H9 (cell line): Measurements from ENCODE around the gene IQSEC1. TPM values are rescaled to one million over a fixed set of nuclear protein-coding genes. Genes with fewer than 3 reads are reported as not detected.

ENCODE experiments used
- DNase-seq: peaks from one replicate; pipeline ENCODE4 v3.0.0-alpha.2; 2017
- H2AFZ ChIP-seq: one replicate; pipeline ENCODE4 v1.6.1; 2013; ENCODE audit warnings: mild to moderate bottlenecking, low read length, control low read depth, moderate library complexity
- H2AK5ac ChIP-seq: 2 replicates; pipeline ENCODE4 v1.6.1; 2013; ENCODE audit warnings: low read length, control low read depth, mixed read lengths; ENCODE audit not compliant: insufficient read length
- H2BK120ac ChIP-seq: one replicate; pipeline ENCODE4 v1.6.1; 2013; ENCODE audit warnings: low read depth, mild to moderate bottlenecking, low read length, control low read depth, inconsistent platforms; ENCODE audit not compliant: poor library complexity, severe bottlenecking
- H2BK12ac ChIP-seq: 2 replicates; pipeline ENCODE4 v1.6.1; 2013; ENCODE audit warnings: low read length, control low read depth, mixed read lengths, low read depth; ENCODE audit not compliant: insufficient read length
- H2BK15ac ChIP-seq: 2 replicates; pipeline ENCODE4 v1.6.1; 2013; ENCODE audit warnings: low read depth, low read length, control low read depth
- H2BK20ac ChIP-seq: one replicate; pipeline ENCODE4 v1.6.1; 2013; ENCODE audit warnings: low read depth, mild to moderate bottlenecking, low read length, control low read depth, inconsistent platforms; ENCODE audit not compliant: poor library complexity, severe bottlenecking
- H2BK5ac ChIP-seq: 2 replicates; pipeline ENCODE4 v1.6.1; 2013; ENCODE audit warnings: low read length, control low read depth, mixed read lengths; ENCODE audit not compliant: insufficient read length
- H3K14ac ChIP-seq: 2 replicates; pipeline ENCODE4 v1.6.1; 2013; ENCODE audit warnings: low read length, control low read depth; ENCODE audit not compliant: insufficient read depth
- H3K18ac ChIP-seq: 2 replicates; pipeline ENCODE4 v1.6.1; 2013; ENCODE audit warnings: low read depth, mild to moderate bottlenecking, mixed read lengths, low read length, control low read depth; ENCODE audit not compliant: insufficient read length
- H3K23ac ChIP-seq: 2 replicates; pipeline ENCODE4 v1.6.1; 2013; ENCODE audit warnings: low read length, control low read depth, mixed read lengths, low read depth; ENCODE audit not compliant: insufficient read length
- H3K23me2 ChIP-seq: 2 replicates; pipeline ENCODE4 v1.6.1; 2013; ENCODE audit warnings: low read depth, mild to moderate bottlenecking, mixed read lengths, low read length, control low read depth; ENCODE audit not compliant: insufficient read length, poor library complexity, severe bottlenecking
- H3K27ac ChIP-seq: 2 replicates; pipeline ENCODE4 v1.5.1; 2013; ENCODE audit warnings: low read length, control low read depth, mixed read lengths, low read depth; ENCODE audit not compliant: insufficient read length
- H3K27me3 ChIP-seq: 2 replicates; pipeline ENCODE4 v1.6.1; 2013; ENCODE audit warnings: low read length, control low read depth, inconsistent platforms; ENCODE audit not compliant: insufficient read depth
- H3K4ac ChIP-seq: 2 replicates; pipeline ENCODE4 v1.6.1; 2013; ENCODE audit warnings: low read depth, mild to moderate bottlenecking, control low read depth, inconsistent platforms, low read length, moderate library complexity
- H3K4me1 ChIP-seq: 2 replicates; pipeline ENCODE4 v1.6.1; 2013; ENCODE audit warnings: low read length, control low read depth, inconsistent platforms; ENCODE audit not compliant: insufficient read depth
- H3K4me2 ChIP-seq: 2 replicates; pipeline ENCODE4 v1.6.1; 2013; ENCODE audit warnings: low read length, control low read depth, mixed read lengths; ENCODE audit not compliant: insufficient read length, insufficient read depth
- H3K56ac ChIP-seq: 2 replicates; pipeline ENCODE4 v1.6.1; 2013; ENCODE audit warnings: low read depth, mild to moderate bottlenecking, mixed read lengths, low read length, control low read depth; ENCODE audit not compliant: insufficient read length
- H3K79me1 ChIP-seq: 2 replicates; pipeline ENCODE4 v1.6.1; 2013; ENCODE audit warnings: low read depth, mild to moderate bottlenecking, moderate library complexity, low read length, control low read depth, inconsistent platforms; ENCODE audit not compliant: insufficient read depth, poor library complexity, severe bottlenecking
- H3K79me2 ChIP-seq: 2 replicates; pipeline ENCODE4 v1.6.1; 2013; ENCODE audit warnings: low read length, control low read depth, inconsistent platforms; ENCODE audit not compliant: insufficient read depth
- H3K9ac ChIP-seq: 2 replicates; pipeline ENCODE4 v1.6.1; 2013; ENCODE audit warnings: low read length, control low read depth, mixed read lengths; ENCODE audit not compliant: insufficient read length; ENCODE audit errors: extremely low read depth
- H3K9me3 ChIP-seq: one replicate; pipeline ENCODE4 v1.6.1; 2013; ENCODE audit warnings: low read depth, low read length, inconsistent platforms; ENCODE audit not compliant: control insufficient read depth
- H3T11ph ChIP-seq: one replicate; pipeline ENCODE4 v1.6.1; 2013; ENCODE audit warnings: mild to moderate bottlenecking, low read length, control low read depth, inconsistent platforms
- H4K20me1 ChIP-seq: one replicate; pipeline ENCODE4 v1.6.1; 2013; ENCODE audit not compliant: control insufficient read depth, insufficient read length, insufficient read depth
- H4K5ac ChIP-seq: 2 replicates; pipeline ENCODE4 v1.6.1; 2013; ENCODE audit warnings: low read depth, mild to moderate bottlenecking, mixed read lengths, low read length, control low read depth; ENCODE audit not compliant: insufficient read length
- H4K8ac ChIP-seq: replicated peaks from 2 replicates; pipeline ENCODE4 v1.6.1; 2013; ENCODE audit warnings: low read length, control low read depth, mixed read lengths, low read depth; ENCODE audit not compliant: insufficient read length
- H4K91ac ChIP-seq: 2 replicates; pipeline ENCODE4 v1.6.1; 2013; ENCODE audit warnings: low read depth, mild to moderate bottlenecking, moderate library complexity, mixed read lengths, low read length, control low read depth; ENCODE audit not compliant: insufficient read length
- H3K27ac Mint-ChIP-seq, 3 experiments: 2 replicates in 2 of 3; 3 replicates in 1 of 3; pipeline ENCODE4 v1.8.0; 2020 to 2021; ENCODE audit warnings: mixed read lengths in 3 of 3, mild to moderate bottlenecking in 1 of 3, moderate library complexity in 1 of 3
- H3K27me3 Mint-ChIP-seq: 2 replicates; pipeline ENCODE4 v1.8.0; 2021; ENCODE audit warnings: low read depth, mild to moderate bottlenecking, moderate library complexity, mixed read lengths
- H3K36me3 Mint-ChIP-seq, 3 experiments: 2 replicates in 2 of 3; 3 replicates in 1 of 3; pipeline ENCODE4 v1.8.0; 2020 to 2021; ENCODE audit warnings: low read depth in 3 of 3, mixed read lengths in 3 of 3; ENCODE audit not compliant: insufficient read depth in 1 of 3
- H3K4me1 Mint-ChIP-seq, 2 experiments: 2 replicates each; pipeline ENCODE4 v1.8.0; 2020; ENCODE audit warnings: mixed read lengths in 2 of 2
- H3K4me3 Mint-ChIP-seq, 2 experiments: 2 replicates in 1 of 2; 3 replicates in 1 of 2; pipeline ENCODE4 v1.8.0; 2020 to 2021; ENCODE audit warnings: mild to moderate bottlenecking in 2 of 2, mixed read lengths in 2 of 2, moderate library complexity in 1 of 2
- H3K9me3 Mint-ChIP-seq, 2 experiments: 2 replicates in 1 of 2; 3 replicates in 1 of 2; pipeline ENCODE4 v1.8.0; 2020; ENCODE audit warnings: mild to moderate bottlenecking in 2 of 2, mixed read lengths in 2 of 2, moderate library complexity in 1 of 2
- CTCF ChIP-seq: fragments of 200-600 bp; sonication (generic); conservative IDR thresholded peaks from 3 replicates; pipeline ENCODE4 v1.8.0; 2021; ENCODE audit warnings: antibody characterized with exemption, mild to moderate bottlenecking
- WGBS: extraction: QIAGEN DNeasy Blood & Tissue Kit; methylation state at CpG from one replicate; pipeline ENCODE4 v1.1.7; 2013; ENCODE audit warnings: missing lambda C conversion rate, low lambda C conversion rate, mixed read lengths; ENCODE audit not compliant: insufficient read length; ENCODE audit errors: extremely low coverage; 5-methylcytosine and 5-hydroxymethylcytosine counted together
- total RNA-seq: library from RNA; stranded (reverse); gene quantifications from 2 replicates; pipeline ENCODE4 v1.2.1, GENCODE V29; 2021

The IQSEC1 gene
- total RNA-seq, 1 experiment from 2014 or later: 19.1 TPM

- H4K5ac ChIP-seq: no peak overlapping the region
- H3K4me1 ChIP-seq: no peaks in the 10 kb centered on the region
- Mint-ChIP-seq H3K27me3 (no peaks in the 10 kb centered on the region), H3K4me3 (peak overlapping the region in 1 of 2 experiments; percentile 2; a peak in 1 of 5 replicates), H3K36me3 (no peaks in the 10 kb centered on the region), H3K9me3 (no peaks in the 10 kb centered on the region), H3K27ac (peak overlapping the region in 1 of 3 experiments; percentile 30; a peak in 2 of 7 replicates), H3K4me1 (peaks cover 0 to 12% of the 10 kb centered on the region in 2 experiments; a peak in 2 of 4 replicates)
- no peaks in the 10 kb centered on the region for H4K20me1 ChIP-seq
- H3K9ac ChIP-seq: no peak overlapping the region
- H3K9me3 ChIP-seq: no peaks in the 10 kb centered on the region
- H3T11ph ChIP-seq: no peak overlapping the region
- no peaks in the 10 kb centered on the region for H3K79me1 ChIP-seq
- no peak overlapping the region for H2BK20ac ChIP-seq
- TF ChIP-seq CTCF: peak; percentile 44
- H2BK12ac ChIP-seq: no peak overlapping the region
- H3K4me2 ChIP-seq: no peak overlapping the region
- no peak overlapping the region for H2BK120ac ChIP-seq
- no peak overlapping the region for H4K8ac ChIP-seq
- H3K27ac ChIP-seq: no peak overlapping the region
- no peak overlapping the region for H3K14ac ChIP-seq
- no peak for DNase-seq
- no peaks in the 10 kb centered on the region for H3K79me2 ChIP-seq
- H3K23me2 ChIP-seq: no peaks in the 10 kb centered on the region
- no peak overlapping the region for H3K18ac ChIP-seq
- no peak overlapping the region for H2BK5ac ChIP-seq
- H2AK5ac ChIP-seq: no peak overlapping the region
- H3K23ac ChIP-seq: no peak overlapping the region
- WGBS: no CpG with 5 or more reads among the region's 14 CpGs
- H2BK15ac ChIP-seq: no peak overlapping the region
- no peak overlapping the region for H2AFZ ChIP-seq
- no peak overlapping the region for H3K4ac ChIP-seq
- no peaks in the 10 kb centered on the region for H3K27me3 ChIP-seq
- H3K56ac ChIP-seq: no peak overlapping the region
- no peak overlapping the region for H4K91ac ChIP-seq
Measured at GRCh38 chr3:13121553-13122001, 48.3 kb upstream of the IQSEC1 start.
